DOHH2 (cell line): ENCODE measurements around the gene ADNP.
A peak's percentile ranks its signal among the peaks of the same experiment; 100 is the strongest.
"Not testable (repeated sequence)": the region's sequence is repeated elsewhere in the genome, so short reads cannot be mapped to it uniquely, and the experiment has no call there.

Experiments used
- H3F3A ChIP-seq: fragments of 200-600 bp; sonication (generic), shearing (Covaris generic); 2 replicates; pipeline ENCODE4 v1.6.0; 2016; ENCODE audit warnings: antibody characterized with exemption, mild to moderate bottlenecking; ENCODE audit not compliant: control insufficient read depth, insufficient read depth
- H3K27ac ChIP-seq: fragments of 200-600 bp; sonication (generic); 2 replicates; pipeline ENCODE4 v1.5.1; 2014; ENCODE audit warnings: low read depth, mild to moderate bottlenecking, low read length, moderate library complexity
- H3K27me3 ChIP-seq: fragments of 200-600 bp; sonication (generic); 2 replicates; pipeline ENCODE4 v1.6.1; 2014; ENCODE audit warnings: mild to moderate bottlenecking, low read length, mixed read lengths; ENCODE audit not compliant: control insufficient read depth
- H3K36me3 ChIP-seq: fragments of 200-600 bp; sonication (generic); 2 replicates; pipeline ENCODE4 v1.6.1; 2014; ENCODE audit warnings: mild to moderate bottlenecking, low read length, moderate library complexity, mixed read lengths; ENCODE audit not compliant: control insufficient read depth
- H3K4me1 ChIP-seq: fragments of 200-600 bp; sonication (generic); 2 replicates; pipeline ENCODE4 v1.6.1; 2014; ENCODE audit warnings: mild to moderate bottlenecking, low read length, mixed read lengths; ENCODE audit not compliant: control insufficient read depth
- H3K4me2 ChIP-seq: fragments of 200-600 bp; sonication (generic); 2 replicates; pipeline ENCODE4 v1.6.0; 2014; ENCODE audit warnings: mild to moderate bottlenecking, low read length, moderate library complexity
- H3K4me3 ChIP-seq: fragments of 200-600 bp; sonication (generic); 2 replicates; pipeline ENCODE4 v1.5.1; 2014; ENCODE audit warnings: mild to moderate bottlenecking, low read length, mixed read lengths
- H3K79me2 ChIP-seq: fragments of 200-600 bp; sonication (generic); 2 replicates; pipeline ENCODE4 v1.6.1; 2014; ENCODE audit warnings: mild to moderate bottlenecking, low read length, mixed read lengths; ENCODE audit not compliant: control insufficient read depth
- H3K9me2 ChIP-seq: fragments of 200-600 bp; sonication (generic); replicated peaks from 2 replicates; pipeline ENCODE4 v1.6.1; 2014; ENCODE audit warnings: mild to moderate bottlenecking, low read length, mixed read lengths; ENCODE audit not compliant: control insufficient read depth
- H3K9me3 ChIP-seq: fragments of 200-600 bp; sonication (generic); 2 replicates; pipeline ENCODE4 v1.6.1; 2014; ENCODE audit warnings: antibody characterized with exemption, low read length, mixed read lengths; ENCODE audit not compliant: control insufficient read depth, insufficient read depth
- H4K20me1 ChIP-seq: fragments of 200-600 bp; sonication (generic); 2 replicates; pipeline ENCODE4 v1.6.0; 2014; ENCODE audit warnings: low read depth, mild to moderate bottlenecking, antibody characterized with exemption, low read length, moderate library complexity; ENCODE audit not compliant: control insufficient read depth, insufficient read depth
- CTCF ChIP-seq: fragments of 200-600 bp; sonication (generic); IDR thresholded peaks from one replicate; pipeline ENCODE4 v1.5.1; 2014; ENCODE audit warnings: antibody characterized with exemption, mild to moderate bottlenecking, low read depth, low read length; ENCODE audit not compliant: poor library complexity, severe bottlenecking
- EZH2phosphoT487 ChIP-seq: fragments of 200-600 bp; sonication (generic); IDR thresholded peaks from 2 replicates; pipeline ENCODE4 v1.6.1; 2017; ENCODE audit warnings: borderline replicate concordance, mild to moderate bottlenecking, antibody characterized with exemption, low read length, moderate library complexity, mixed read lengths

ADNP gene

GRCh38 chr20:50931306-50932015 is at the start of gene ADNP:
TSS of gene ADNP (minus strand) at chr20:50931437. CDS start at chr20:50903996, 27,441 bp downstream.
- H3K9me3 ChIP-seq, result no peaks in the 10 kb centered on the region
- TF ChIP-seq CTCF (peak; percentile 76), EZH2phosphoT487 (no peak)
- H3K4me1 ChIP-seq, result peaks cover 40% of the 10 kb centered on the region
- H3K27me3 ChIP-seq, result no peaks in the 10 kb centered on the region
- peaks cover 48% of the 10 kb centered on the region for H3K79me2 ChIP-seq
- peak within 1 kb of the TSS; percentile 85 for H3K4me3 ChIP-seq
- H3F3A ChIP-seq, result peaks cover 34% of the 10 kb centered on the region
- peaks cover 83% of the 10 kb centered on the region for H3K36me3 ChIP-seq
- no peaks in the 10 kb centered on the region for H3K9me2 ChIP-seq
- peak within 1 kb of the TSS; percentile 82 for H3K27ac ChIP-seq
- H4K20me1 ChIP-seq, result peaks cover 19% of the 10 kb centered on the region
- H3K4me2 ChIP-seq, result peak within 1 kb of the TSS; percentile 60

- Histone ChIP-seq H4K20me1 (no peaks in the 10 kb centered on the region), H3K4me3 (no peak overlapping the region), H3K4me2 (no peak overlapping the region), H3K4me1 (peaks cover 11% of the 10 kb centered on the region), H3K9me2 (no peaks in the 10 kb centered on the region), H3K27me3 (no peaks in the 10 kb centered on the region; the same call in 1 of the 2 replicates), H3K36me3 (no peaks in the 10 kb centered on the region), H3F3A (peaks cover 3% of the 10 kb centered on the region; the same call in 1 of the 2 replicates), H3K79me2 (no peaks in the 10 kb centered on the region), H3K9me3 (no peaks in the 10 kb centered on the region), H3K27ac (no peak overlapping the region)
- TF ChIP-seq CTCF, result no peak
- TF ChIP-seq EZH2phosphoT487, result no peak
Measured at GRCh38 chr20:50980071-50980681, 48.9 kb upstream of the ADNP start.

- H3K27me3 ChIP-seq, H3K9me3 ChIP-seq, H3K9me2 ChIP-seq, H4K20me1 ChIP-seq, H3K36me3 ChIP-seq, H3K4me2 ChIP-seq, H3K4me3 ChIP-seq, H3F3A ChIP-seq, H3K27ac ChIP-seq, H3K79me2 ChIP-seq: not testable (repeated sequence)
- H3K4me1 ChIP-seq, result peaks cover 11% of the 10 kb centered on the region
Measured at GRCh38 chr20:50978533-50978932, 47.3 kb upstream of the ADNP start.
